Testis (tissue), 3 donors: Measurements from ENCODE around the gene GLYATL1. TPM values are rescaled to one million over a fixed set of nuclear protein-coding genes. Genes with fewer than 3 reads are reported as not detected.

Experiments
- DNase-seq: peaks from one replicate; pipeline ENCODE4 v3.0.0-alpha.2; 2019
- H3K27ac ChIP-seq, 2 donors: fragments of 200-600 bp; sonication (generic); one replicate each; pipeline ENCODE4 v1.5.1; 2019
- H3K27me3 ChIP-seq: fragments of 200-600 bp; sonication (generic); one replicate; pipeline ENCODE4 v1.5.1; 2019
- H3K36me3 ChIP-seq: fragments of 200-600 bp; sonication (generic); one replicate; pipeline ENCODE4 v1.5.1; 2017; ENCODE audit warnings: low read depth; ENCODE audit errors: missing control alignments
- H3K4me1 ChIP-seq: fragments of 200-600 bp; sonication (generic); one replicate; pipeline ENCODE4 v1.5.1; 2019
- H3K4me3 ChIP-seq, 2 donors: fragments of 200-600 bp; sonication (generic); one replicate each; pipeline ENCODE4 v1.5.1; 2017 to 2019
- H3K9me3 ChIP-seq: fragments of 200-600 bp; sonication (generic); one replicate; pipeline ENCODE4 v1.5.1; 2017
- CTCF ChIP-seq, 3 experiments: fragments of 450-650 bp in 2 of 3; fragments of 200-600 bp in 1 of 3; sonication (generic) in 1 of 3; IDR thresholded peaks; one replicate each; pipeline ENCODE4 v1.5.1; 2016 to 2019; ENCODE audit warnings: antibody characterized with exemption in 3 of 3, mild to moderate bottlenecking in 2 of 3, moderate library complexity in 1 of 3
- POLR2A ChIP-seq: fragments of 450-650 bp; IDR thresholded peaks from one replicate; pipeline ENCODE4 v1.6.1; 2017; ENCODE audit warnings: antibody characterized with exemption, mild to moderate bottlenecking, moderate library complexity
- WGBS, 2 donors: methylation state at CpG; one replicate each; pipeline ENCODE4 v1.1.5; 2018; 5-methylcytosine and 5-hydroxymethylcytosine counted together
- intact Hi-C: fragments of 100-400 bp; cut with DNase I; formaldehyde crosslinking; loops from one replicate; pipeline ENCODE4 v1.15.1; 2023; ENCODE audit warnings: low total_unique reads
- polyA plus RNA-seq: library from polyadenylated mRNA; stranded (reverse); fragments of 350-450 nt; fragmentation: Illumina TruSeq; extraction: RNeasy Lipid Tissue Mini Kit (QIAGEN cat#74804); gene quantifications from one replicate; pipeline ENCODE4 v1.2.3, GENCODE V29; 2014; ENCODE audit warnings: low read depth, low replicate concordance; ENCODE audit not compliant: insufficient read depth
- total RNA-seq, 2 donors: library from RNA; depleted of rRNA; stranded (reverse); fragments of >200 nt; gene quantifications; one replicate each; pipeline ENCODE4 v1.2.3, GENCODE V29; 2016

Gene GLYATL1
- total and polyA plus RNA-seq, 3 donors from 2014 or later, result 0.40 to 1.4 TPM; not detected in 1

- TF ChIP-seq CTCF (IDR thresholded peaks at IDR 0.05), result no peak
- TF ChIP-seq POLR2A, result no peak
- intact Hi-C loops, result no loop called here
- Histone ChIP-seq H3K27ac (no peak overlapping the region), H3K36me3 (no peaks in the 10 kb centered on the region), H3K9me3 (no peaks in the 10 kb centered on the region), H3K27me3 (no peaks in the 10 kb centered on the region), H3K4me1 (no peaks in the 10 kb centered on the region), H3K4me3 (no peak overlapping the region)
- no peak for DNase-seq
- WGBS, 2 donors, result 88 to 91% methylated on average over 1 of the region's 1 CpG
Measured at GRCh38 chr11:58940028-58940427, 740 bp downstream of the GLYATL1 start.

- Histone ChIP-seq H3K36me3 (no peaks in the 10 kb centered on the region), H3K27me3 (no peaks in the 10 kb centered on the region), H3K27ac (no peak overlapping the region), H3K4me3 (no peak overlapping the region), H3K4me1 (no peaks in the 10 kb centered on the region), H3K9me3 (no peaks in the 10 kb centered on the region)
- WGBS, 2 donors, result 93 to 95% methylated on average over 1 of the region's 1 CpG
- no peak for DNase-seq
- no peak for TF ChIP-seq POLR2A
- TF ChIP-seq CTCF (IDR thresholded peaks at IDR 0.05), result no peak
- intact Hi-C loops, result no loop called here
Measured at GRCh38 chr11:58941838-58942237, 2.5 kb downstream of the GLYATL1 start.

GRCh38 chr11:58945663-58946062, 6.4 kb downstream of the GLYATL1 start:
- Histone ChIP-seq H3K27ac (no peak overlapping the region), H3K4me3 (no peak overlapping the region), H3K4me1 (no peaks in the 10 kb centered on the region), H3K36me3 (no peaks in the 10 kb centered on the region), H3K27me3 (no peaks in the 10 kb centered on the region), H3K9me3 (no peaks in the 10 kb centered on the region)
- intact Hi-C loops, result no loop called here
- TF ChIP-seq CTCF (IDR thresholded peaks at IDR 0.05) (no peak), POLR2A (no peak)
- DNase-seq, result no peak

GRCh38 chr11:58949184-58949583, 9.9 kb downstream of the GLYATL1 start:
- Histone ChIP-seq H3K4me3 (no peak overlapping the region), H3K27ac (no peak overlapping the region), H3K9me3 (no peaks in the 10 kb centered on the region), H3K4me1 (no peaks in the 10 kb centered on the region), H3K36me3 (no peaks in the 10 kb centered on the region), H3K27me3 (no peaks in the 10 kb centered on the region)
- no peak for DNase-seq
- TF ChIP-seq CTCF (IDR thresholded peaks at IDR 0.05), result no peak
- TF ChIP-seq POLR2A, result no peak
- intact Hi-C loops, result no loop called here
- 76 to 82% methylated on average over 3 of the region's 3 CpGs for WGBS, 2 donors

GRCh38 chr11:58957922-58958321, 18.6 kb downstream of the GLYATL1 start:
- Histone ChIP-seq H3K27ac (no peak overlapping the region), H3K4me1 (no peaks in the 10 kb centered on the region), H3K4me3 (no peak overlapping the region), H3K9me3 (no peaks in the 10 kb centered on the region), H3K36me3 (no peaks in the 10 kb centered on the region), H3K27me3 (no peaks in the 10 kb centered on the region)
- WGBS, 2 donors, result 68 to 70% methylated on average over 5 of the region's 5 CpGs
- TF ChIP-seq POLR2A (no peak), CTCF (IDR thresholded peaks at IDR 0.05) (no peak)
- DNase-seq, result no peak
- intact Hi-C loops, result no loop called here
